ENCODE results near the gene CCDC167. TPM values are rescaled to one million over a fixed set of nuclear protein-coding genes. Genes with fewer than 3 reads are reported as not detected.

The CCDC167 gene
- polyA plus RNA-seq, 1 donor from 2014 or later = 207 TPM

DNA sequence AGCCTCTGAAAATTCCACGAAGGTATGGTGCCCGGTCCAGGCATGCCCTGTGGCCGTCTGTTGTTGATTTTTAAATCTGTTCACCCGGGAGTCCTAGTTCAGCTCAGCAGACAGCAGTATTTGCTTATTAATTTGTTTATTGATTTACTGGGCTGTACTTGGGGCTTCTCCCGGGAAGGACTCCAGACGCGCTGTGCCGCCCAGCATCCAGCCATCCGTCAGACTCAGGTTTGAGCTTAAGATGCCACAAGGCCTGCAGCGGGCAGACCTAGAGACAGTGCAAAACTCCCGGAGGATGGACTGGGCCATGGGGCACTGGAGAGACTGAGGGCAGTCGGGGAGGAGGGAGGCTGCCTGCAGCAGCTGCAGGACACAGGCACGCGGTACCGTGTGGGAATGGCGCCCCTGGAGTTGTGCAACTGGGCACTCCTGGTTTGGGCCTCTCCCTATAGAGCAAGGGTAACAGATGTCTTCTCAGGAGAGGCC, 17.3 kb upstream of the CCDC167 start:
- no peaks in the 10 kb centered on the region for H3K79me2 ChIP-seq (replicated peaks; ENCODE audit: insufficient read depth, low read length)
- no peaks in the 10 kb centered on the region for H4K20me1 ChIP-seq (ENCODE audit: insufficient read depth)
- H3K27ac ChIP-seq (ENCODE audit: low read length) = no peak overlapping the region
- no peaks in the 10 kb centered on the region for H3F3A ChIP-seq (ENCODE audit: insufficient read depth, low read length, poor library complexity, severe bottlenecking)
- H3K9me2 ChIP-seq (ENCODE audit: insufficient read depth, low read length) = no peaks in the 10 kb centered on the region
- no peaks in the 10 kb centered on the region for H3K9me3 ChIP-seq (ENCODE audit: low read length)
- H3K4me3 ChIP-seq (ENCODE audit: low read length) = no peak overlapping the region
- H3K4me2 ChIP-seq (ENCODE audit: low read length) = no peak overlapping the region
- TF ChIP-seq EP300 (conservative IDR thresholded peaks at IDR 0.05; ENCODE audit: poor library complexity, severe bottlenecking) (no peak), TAF1 (IDR thresholded peaks at IDR 0.05; ENCODE audit: low read depth) (no peak), SMC3 (conservative IDR thresholded peaks at IDR 0.05; ENCODE audit: poor library complexity) (no peak), EZH2 (IDR thresholded peaks at IDR 0.05; ENCODE audit: borderline replicate concordance, insufficient read depth, low read length, poor library complexity, severe bottlenecking) (no peak), RAD21 (conservative IDR thresholded peaks at IDR 0.05) (no peak), MXI1 (conservative IDR thresholded peaks at IDR 0.05; ENCODE audit: poor library complexity, severe bottlenecking) (no peak)
- TF ChIP-seq, protein P1, sequence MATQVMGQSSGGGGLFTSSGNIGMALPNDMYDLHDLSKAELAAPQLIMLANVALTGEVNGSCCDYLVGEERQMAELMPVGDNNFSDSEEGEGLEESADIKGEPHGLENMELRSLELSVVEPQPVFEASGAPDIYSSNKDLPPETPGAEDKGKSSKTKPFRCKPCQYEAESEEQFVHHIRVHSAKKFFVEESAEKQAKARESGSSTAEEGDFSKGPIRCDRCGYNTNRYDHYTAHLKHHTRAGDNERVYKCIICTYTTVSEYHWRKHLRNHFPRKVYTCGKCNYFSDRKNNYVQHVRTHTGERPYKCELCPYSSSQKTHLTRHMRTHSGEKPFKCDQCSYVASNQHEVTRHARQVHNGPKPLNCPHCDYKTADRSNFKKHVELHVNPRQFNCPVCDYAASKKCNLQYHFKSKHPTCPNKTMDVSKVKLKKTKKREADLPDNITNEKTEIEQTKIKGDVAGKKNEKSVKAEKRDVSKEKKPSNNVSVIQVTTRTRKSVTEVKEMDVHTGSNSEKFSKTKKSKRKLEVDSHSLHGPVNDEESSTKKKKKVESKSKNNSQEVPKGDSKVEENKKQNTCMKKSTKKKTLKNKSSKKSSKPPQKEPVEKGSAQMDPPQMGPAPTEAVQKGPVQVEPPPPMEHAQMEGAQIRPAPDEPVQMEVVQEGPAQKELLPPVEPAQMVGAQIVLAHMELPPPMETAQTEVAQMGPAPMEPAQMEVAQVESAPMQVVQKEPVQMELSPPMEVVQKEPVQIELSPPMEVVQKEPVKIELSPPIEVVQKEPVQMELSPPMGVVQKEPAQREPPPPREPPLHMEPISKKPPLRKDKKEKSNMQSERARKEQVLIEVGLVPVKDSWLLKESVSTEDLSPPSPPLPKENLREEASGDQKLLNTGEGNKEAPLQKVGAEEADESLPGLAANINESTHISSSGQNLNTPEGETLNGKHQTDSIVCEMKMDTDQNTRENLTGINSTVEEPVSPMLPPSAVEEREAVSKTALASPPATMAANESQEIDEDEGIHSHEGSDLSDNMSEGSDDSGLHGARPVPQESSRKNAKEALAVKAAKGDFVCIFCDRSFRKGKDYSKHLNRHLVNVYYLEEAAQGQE (IDR thresholded peaks at IDR 0.05; ENCODE audit: borderline replicate concordance) = no peak
- no peak overlapping the region for H2AFZ ChIP-seq (ENCODE audit: low read depth, low read length)
- no peak overlapping the region for H3K9ac ChIP-seq (ENCODE audit: low read length)
- H3K36me3 ChIP-seq (ENCODE audit: insufficient read depth, low read length) = no peaks in the 10 kb centered on the region
- no peaks in the 10 kb centered on the region for H3K27me3 ChIP-seq (ENCODE audit: insufficient read depth, low read depth, low read length)

DNA sequence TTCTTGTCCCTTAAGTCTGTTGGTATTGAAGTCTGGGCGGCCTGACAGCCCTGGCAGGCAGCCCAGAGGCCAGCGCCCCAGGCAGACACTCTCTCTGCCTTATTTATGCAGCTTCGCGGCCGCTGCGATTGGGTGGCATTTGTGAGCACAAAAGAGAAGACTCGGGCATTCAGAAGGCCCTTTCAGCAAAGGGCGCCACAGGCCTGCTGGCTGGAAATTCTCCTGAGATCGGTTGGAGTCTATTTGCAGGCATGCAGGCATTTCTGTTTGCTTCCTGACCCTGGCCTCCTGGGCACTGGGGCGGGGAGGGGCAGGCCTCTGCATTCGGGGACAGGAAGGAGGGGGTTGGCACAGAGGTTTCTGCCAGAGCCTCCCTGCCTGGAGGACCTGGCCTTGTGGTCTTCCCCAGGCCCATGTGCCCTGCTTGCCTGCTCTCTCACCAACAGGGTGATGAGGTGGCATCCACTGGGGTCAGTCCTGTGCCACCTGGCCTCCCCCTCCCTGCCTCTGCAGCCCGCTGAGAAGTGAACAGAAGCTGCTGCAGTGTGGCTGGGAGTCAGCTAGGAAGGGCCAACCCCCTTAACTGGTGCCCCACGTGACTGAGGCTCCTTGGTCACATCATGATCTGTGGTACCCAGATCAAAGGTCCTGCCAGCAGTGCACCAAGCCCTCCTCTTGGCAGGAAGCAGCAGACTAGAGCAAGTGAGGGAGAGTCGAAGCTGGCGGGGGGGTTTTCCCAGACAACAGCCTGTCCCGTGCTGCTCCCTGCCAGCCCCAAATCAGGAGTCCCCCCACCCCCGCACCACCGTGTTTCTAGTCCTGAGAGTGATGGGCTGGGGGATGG, 16.6 kb upstream of the CCDC167 start:
- Histone ChIP-seq H3K9me3 (ENCODE audit: low read length) (no peaks in the 10 kb centered on the region), H2AFZ (ENCODE audit: low read depth, low read length) (no peak overlapping the region), H3K4me3 (ENCODE audit: low read length) (no peak overlapping the region), H3K9ac (ENCODE audit: low read length) (peak overlapping the region; percentile 14), H3F3A (ENCODE audit: insufficient read depth, low read length, poor library complexity, severe bottlenecking) (no peaks in the 10 kb centered on the region), H3K79me2 (replicated peaks; ENCODE audit: insufficient read depth, low read length) (no peaks in the 10 kb centered on the region), H4K20me1 (ENCODE audit: insufficient read depth) (no peaks in the 10 kb centered on the region), H3K27me3 (ENCODE audit: insufficient read depth, low read depth, low read length) (no peaks in the 10 kb centered on the region), H3K4me2 (ENCODE audit: low read length) (no peak overlapping the region), H3K9me2 (ENCODE audit: insufficient read depth, low read length) (no peaks in the 10 kb centered on the region), H3K36me3 (ENCODE audit: insufficient read depth, low read length) (no peaks in the 10 kb centered on the region), H3K27ac (ENCODE audit: low read length) (no peak overlapping the region)
- TF ChIP-seq POLR2AphosphoS5 (IDR thresholded peaks at IDR 0.05) (no peak), EZH2 (IDR thresholded peaks at IDR 0.05; ENCODE audit: borderline replicate concordance, insufficient read depth, low read length, poor library complexity, severe bottlenecking) (no peak), MXI1 (conservative IDR thresholded peaks at IDR 0.05; ENCODE audit: poor library complexity, severe bottlenecking) (no peak), EP300 (conservative IDR thresholded peaks at IDR 0.05; ENCODE audit: poor library complexity, severe bottlenecking) (no peak), TAF1 (IDR thresholded peaks at IDR 0.05; ENCODE audit: low read depth) (no peak), SMC3 (conservative IDR thresholded peaks at IDR 0.05; ENCODE audit: poor library complexity) (no peak), RAD21 (conservative IDR thresholded peaks at IDR 0.05) (no peak)
- TF ChIP-seq, protein P2, sequence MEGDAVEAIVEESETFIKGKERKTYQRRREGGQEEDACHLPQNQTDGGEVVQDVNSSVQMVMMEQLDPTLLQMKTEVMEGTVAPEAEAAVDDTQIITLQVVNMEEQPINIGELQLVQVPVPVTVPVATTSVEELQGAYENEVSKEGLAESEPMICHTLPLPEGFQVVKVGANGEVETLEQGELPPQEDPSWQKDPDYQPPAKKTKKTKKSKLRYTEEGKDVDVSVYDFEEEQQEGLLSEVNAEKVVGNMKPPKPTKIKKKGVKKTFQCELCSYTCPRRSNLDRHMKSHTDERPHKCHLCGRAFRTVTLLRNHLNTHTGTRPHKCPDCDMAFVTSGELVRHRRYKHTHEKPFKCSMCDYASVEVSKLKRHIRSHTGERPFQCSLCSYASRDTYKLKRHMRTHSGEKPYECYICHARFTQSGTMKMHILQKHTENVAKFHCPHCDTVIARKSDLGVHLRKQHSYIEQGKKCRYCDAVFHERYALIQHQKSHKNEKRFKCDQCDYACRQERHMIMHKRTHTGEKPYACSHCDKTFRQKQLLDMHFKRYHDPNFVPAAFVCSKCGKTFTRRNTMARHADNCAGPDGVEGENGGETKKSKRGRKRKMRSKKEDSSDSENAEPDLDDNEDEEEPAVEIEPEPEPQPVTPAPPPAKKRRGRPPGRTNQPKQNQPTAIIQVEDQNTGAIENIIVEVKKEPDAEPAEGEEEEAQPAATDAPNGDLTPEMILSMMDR (IDR thresholded peaks at IDR 0.05; ENCODE audit: poor library complexity, severe bottlenecking) = no peak
- TF ChIP-seq, protein P1 (IDR thresholded peaks at IDR 0.05; ENCODE audit: borderline replicate concordance) = no peak

All from neural cell (in vitro differentiated cells).